ENCODE data around the gene HEATR5A.

Gene HEATR5A

DNA sequence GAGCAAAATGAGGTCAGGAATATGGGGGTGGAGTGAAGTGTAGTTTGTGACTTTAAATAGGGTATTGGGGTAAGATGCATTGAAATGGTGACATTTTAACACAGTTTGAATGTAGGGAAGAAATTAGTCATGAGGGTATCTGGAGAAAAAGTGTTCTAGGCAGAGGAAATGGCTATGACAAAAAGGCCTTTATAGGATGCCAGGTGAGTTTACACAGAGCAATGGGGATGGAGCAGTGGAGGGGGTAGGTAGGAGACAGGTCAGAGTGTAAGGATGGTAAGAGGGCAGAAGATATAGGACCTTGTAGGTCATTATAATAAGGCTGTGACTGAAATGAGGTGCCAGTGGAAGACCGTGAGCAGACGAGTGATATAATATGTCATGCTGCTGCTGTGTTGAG lies 30.4 kb downstream of the HEATR5A start:
- Histone ChIP-seq H2AK5ac (ENCODE audit: low read depth, low read length) (no peak overlapping the region), H4K91ac (ENCODE audit: low read depth, low read length, poor library complexity) (no peak overlapping the region), H3K9me3 (replicated peaks in 1 of 2; ENCODE audit: control insufficient read depth in 2 of 2, insufficient read depth in 1 of 2, low read depth in 1 of 2, low read length in 2 of 2) (no peaks in the 10 kb centered on the region), H3K27me3 (ENCODE audit: control insufficient read depth in 3 of 3, insufficient read depth in 3 of 3, low read depth in 1 of 3, low read length in 3 of 3) (no peaks in the 10 kb centered on the region), H3K4me3 (ENCODE audit: low read length in 2 of 2) (no peak overlapping the region), H2BK5ac (ENCODE audit: low read length) (no peak overlapping the region), H3K14ac (ENCODE audit: low read length) (no peak overlapping the region), H2BK120ac (ENCODE audit: low read depth, low read length) (no peak overlapping the region), H4K8ac (ENCODE audit: low read depth, low read length) (no peak overlapping the region), H3K4me1 (ENCODE audit: control insufficient read depth in 2 of 2, insufficient read depth in 1 of 2, low read depth in 1 of 2, low read length in 2 of 2) (peaks cover 0 to 3% of the 10 kb centered on the region in 2 donors), H2BK15ac (ENCODE audit: low read length) (no peak overlapping the region), H3K27ac (replicated peaks; ENCODE audit: low read length) (no peak overlapping the region), H3K9ac (ENCODE audit: low read depth, low read length, poor library complexity) (no peak overlapping the region), H3K4ac (ENCODE audit: low read length) (no peak overlapping the region), H3K79me1 (ENCODE audit: low read depth, low read length) (no peaks in the 10 kb centered on the region), H2AFZ (ENCODE audit: low read length) (no peak overlapping the region), H3K4me2 (ENCODE audit: insufficient read depth, low read length, poor library complexity, severe bottlenecking) (no peak overlapping the region), H3K23ac (ENCODE audit: low read depth, low read length, poor library complexity) (no peak overlapping the region), H2BK12ac (ENCODE audit: low read length) (no peak overlapping the region), H3K18ac (ENCODE audit: low read length) (no peak overlapping the region), H3K36me3 (replicated peaks in 1 of 2; ENCODE audit: control insufficient read depth in 2 of 2, insufficient read depth in 2 of 2, low read length in 2 of 2) (peaks cover 0 to 11% of the 10 kb centered on the region in 2 donors)
- no peak for DNase-seq (ENCODE audit: low spot score)
- no CpG with 5 or more reads among the region's 2 CpGs for WGBS, 2 donors (ENCODE audit: extremely low coverage in 2 of 2, insufficient read length in 2 of 2, insufficient replicate concordance in 1 of 2)

DNA sequence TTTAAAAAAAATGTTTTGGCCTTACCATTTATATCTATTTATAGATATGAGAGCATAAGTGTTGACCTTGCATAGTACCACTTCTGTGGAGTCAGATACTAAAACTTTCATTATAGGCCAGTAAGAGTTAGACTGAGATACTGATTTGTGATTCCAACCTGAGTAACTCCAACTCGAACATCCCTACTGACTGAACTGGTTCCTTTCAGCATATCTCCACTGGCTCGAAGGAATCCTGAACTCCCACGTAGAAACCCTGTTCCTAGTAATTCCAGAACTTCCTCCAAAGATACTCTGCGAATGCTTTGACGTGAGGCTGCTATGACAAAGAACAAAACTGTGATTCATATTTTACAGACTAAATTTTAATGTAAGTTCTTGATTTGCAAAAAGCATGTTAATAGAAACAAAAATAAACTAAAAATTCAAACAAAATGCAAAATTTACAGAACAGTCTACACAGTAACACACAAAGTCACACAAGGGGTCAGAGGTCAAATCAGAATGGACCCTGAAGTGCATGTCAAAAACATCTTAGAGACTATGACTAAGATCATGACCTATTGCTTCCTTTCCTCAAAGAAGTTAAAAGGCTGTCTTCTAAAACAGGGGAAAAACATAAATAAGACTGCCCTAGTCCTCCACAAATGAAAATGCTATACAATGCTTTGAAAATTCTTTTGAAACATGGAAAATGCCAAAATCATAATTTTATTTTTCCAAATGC lies 31.5 kb downstream of the HEATR5A start:
- H3K27ac ChIP-seq (replicated peaks; ENCODE audit: low read length) = no peak overlapping the region
- WGBS, 2 donors (ENCODE audit: extremely low coverage in 2 of 2, insufficient read length in 2 of 2, insufficient replicate concordance in 1 of 2) = no CpG with 5 or more reads among the region's 5 CpGs
- no peak overlapping the region for H2AK5ac ChIP-seq (ENCODE audit: low read depth, low read length)
- H3K4me3 ChIP-seq (ENCODE audit: low read length in 2 of 2) = no peak overlapping the region
- H3K4me1 ChIP-seq (ENCODE audit: control insufficient read depth in 2 of 2, insufficient read depth in 1 of 2, low read depth in 1 of 2, low read length in 2 of 2) = peaks cover 0 to 3% of the 10 kb centered on the region in 2 donors
- no peaks in the 10 kb centered on the region for H3K27me3 ChIP-seq (ENCODE audit: control insufficient read depth in 3 of 3, insufficient read depth in 3 of 3, low read depth in 1 of 3, low read length in 3 of 3)
- no peak overlapping the region for H3K9ac ChIP-seq (ENCODE audit: low read depth, low read length, poor library complexity)
- H3K9me3 ChIP-seq (replicated peaks in 1 of 2; ENCODE audit: control insufficient read depth in 2 of 2, insufficient read depth in 1 of 2, low read depth in 1 of 2, low read length in 2 of 2) = no peaks in the 10 kb centered on the region
- no peak overlapping the region for H3K23ac ChIP-seq (ENCODE audit: low read depth, low read length, poor library complexity)
- H3K4ac ChIP-seq (ENCODE audit: low read length) = no peak overlapping the region
- no peak overlapping the region for H2BK5ac ChIP-seq (ENCODE audit: low read length)
- H2BK12ac ChIP-seq (ENCODE audit: low read length) = no peak overlapping the region
- H3K14ac ChIP-seq (ENCODE audit: low read length) = no peak overlapping the region
- no peaks in the 10 kb centered on the region for H3K79me1 ChIP-seq (ENCODE audit: low read depth, low read length)
- H3K18ac ChIP-seq (ENCODE audit: low read length) = no peak overlapping the region
- H2AFZ ChIP-seq (ENCODE audit: low read length) = no peak overlapping the region
- H2BK15ac ChIP-seq (ENCODE audit: low read length) = no peak overlapping the region
- H4K91ac ChIP-seq (ENCODE audit: low read depth, low read length, poor library complexity) = no peak overlapping the region
- H2BK120ac ChIP-seq (ENCODE audit: low read depth, low read length) = no peak overlapping the region
- DNase-seq (ENCODE audit: low spot score) = no peak
- no peak overlapping the region for H4K8ac ChIP-seq (ENCODE audit: low read depth, low read length)
- H3K4me2 ChIP-seq (ENCODE audit: insufficient read depth, low read length, poor library complexity, severe bottlenecking) = no peak overlapping the region
- H3K36me3 ChIP-seq (replicated peaks in 1 of 2; ENCODE audit: control insufficient read depth in 2 of 2, insufficient read depth in 2 of 2, low read length in 2 of 2) = peaks cover 0 to 11% of the 10 kb centered on the region in 2 donors

GRCh38 chr14:31387091-31387490 lies 33.3 kb downstream of the HEATR5A start:
- H2BK15ac ChIP-seq (ENCODE audit: low read length) = no peak overlapping the region
- no CpG with 5 or more reads among the region's 7 CpGs for WGBS, 2 donors (ENCODE audit: extremely low coverage in 2 of 2, insufficient read length in 2 of 2, insufficient replicate concordance in 1 of 2)
- H3K4me3 ChIP-seq (ENCODE audit: low read length in 2 of 2) = no peak overlapping the region

GRCh38 chr14:31386271-31386670 lies 34.1 kb downstream of the HEATR5A start:
- no peak overlapping the region for H2BK120ac ChIP-seq (ENCODE audit: low read depth, low read length)
- no CpG with 5 or more reads among the region's 5 CpGs for WGBS, 2 donors (ENCODE audit: extremely low coverage in 2 of 2, insufficient read length in 2 of 2, insufficient replicate concordance in 1 of 2)

More at GRCh38 chr14:31387091-31387490, 33.3 kb downstream of the HEATR5A start:
- H4K8ac ChIP-seq (ENCODE audit: low read depth, low read length) = no peak overlapping the region
- no peak overlapping the region for H2AFZ ChIP-seq (ENCODE audit: low read length)
- H3K18ac ChIP-seq (ENCODE audit: low read length) = no peak overlapping the region
- no peak overlapping the region for H3K27ac ChIP-seq (replicated peaks; ENCODE audit: low read length)
- H3K4me2 ChIP-seq (ENCODE audit: insufficient read depth, low read length, poor library complexity, severe bottlenecking) = no peak overlapping the region
- H3K4ac ChIP-seq (ENCODE audit: low read length) = no peak overlapping the region
- H2BK12ac ChIP-seq (ENCODE audit: low read length) = no peak overlapping the region
- no peak overlapping the region for H2AK5ac ChIP-seq (ENCODE audit: low read depth, low read length)
- peaks cover 3 to 21% of the 10 kb centered on the region in 2 donors for H3K36me3 ChIP-seq (replicated peaks in 1 of 2; ENCODE audit: control insufficient read depth in 2 of 2, insufficient read depth in 2 of 2, low read length in 2 of 2)
- H3K27me3 ChIP-seq (ENCODE audit: control insufficient read depth in 3 of 3, insufficient read depth in 3 of 3, low read depth in 1 of 3, low read length in 3 of 3) = no peaks in the 10 kb centered on the region
- no peak overlapping the region for H3K23ac ChIP-seq (ENCODE audit: low read depth, low read length, poor library complexity)
- no peak overlapping the region for H3K14ac ChIP-seq (ENCODE audit: low read length)
- H3K9ac ChIP-seq (ENCODE audit: low read depth, low read length, poor library complexity) = no peak overlapping the region
- no peaks in the 10 kb centered on the region for H3K79me1 ChIP-seq (ENCODE audit: low read depth, low read length)
- H3K4me1 ChIP-seq (ENCODE audit: control insufficient read depth in 2 of 2, insufficient read depth in 1 of 2, low read depth in 1 of 2, low read length in 2 of 2) = peaks cover 0 to 3% of the 10 kb centered on the region in 2 donors
- no peak overlapping the region for H2BK120ac ChIP-seq (ENCODE audit: low read depth, low read length)
- DNase-seq (ENCODE audit: low spot score) = no peak
- H4K91ac ChIP-seq (ENCODE audit: low read depth, low read length, poor library complexity) = no peak overlapping the region
- H2BK5ac ChIP-seq (ENCODE audit: low read length) = no peak overlapping the region
- H3K9me3 ChIP-seq (replicated peaks in 1 of 2; ENCODE audit: control insufficient read depth in 2 of 2, insufficient read depth in 1 of 2, low read depth in 1 of 2, low read length in 2 of 2) = no peaks in the 10 kb centered on the region

More at GRCh38 chr14:31386271-31386670, 34.1 kb downstream of the HEATR5A start:
- Histone ChIP-seq H3K9me3 (replicated peaks in 1 of 2; ENCODE audit: control insufficient read depth in 2 of 2, insufficient read depth in 1 of 2, low read depth in 1 of 2, low read length in 2 of 2) (no peaks in the 10 kb centered on the region), H3K4ac (ENCODE audit: low read length) (no peak overlapping the region), H2AK5ac (ENCODE audit: low read depth, low read length) (no peak overlapping the region), H3K27me3 (ENCODE audit: control insufficient read depth in 3 of 3, insufficient read depth in 3 of 3, low read depth in 1 of 3, low read length in 3 of 3) (no peaks in the 10 kb centered on the region), H3K18ac (ENCODE audit: low read length) (no peak overlapping the region), H3K4me2 (ENCODE audit: insufficient read depth, low read length, poor library complexity, severe bottlenecking) (no peak overlapping the region), H3K23ac (ENCODE audit: low read depth, low read length, poor library complexity) (no peak overlapping the region), H2BK5ac (ENCODE audit: low read length) (no peak overlapping the region), H4K8ac (ENCODE audit: low read depth, low read length) (no peak overlapping the region), H3K9ac (ENCODE audit: low read depth, low read length, poor library complexity) (no peak overlapping the region), H2AFZ (ENCODE audit: low read length) (no peak overlapping the region), H3K4me3 (ENCODE audit: low read length in 2 of 2) (no peak overlapping the region), H3K4me1 (ENCODE audit: control insufficient read depth in 2 of 2, insufficient read depth in 1 of 2, low read depth in 1 of 2, low read length in 2 of 2) (peaks cover 0 to 3% of the 10 kb centered on the region in 2 donors), H2BK12ac (ENCODE audit: low read length) (no peak overlapping the region), H3K14ac (ENCODE audit: low read length) (no peak overlapping the region), H3K36me3 (replicated peaks in 1 of 2; ENCODE audit: control insufficient read depth in 2 of 2, insufficient read depth in 2 of 2, low read length in 2 of 2) (peaks cover 3 to 27% of the 10 kb centered on the region in 2 donors), H3K79me1 (ENCODE audit: low read depth, low read length) (no peaks in the 10 kb centered on the region), H4K91ac (ENCODE audit: low read depth, low read length, poor library complexity) (no peak overlapping the region), H3K27ac (replicated peaks; ENCODE audit: low read length) (no peak overlapping the region), H2BK15ac (ENCODE audit: low read length) (no peak overlapping the region)
- DNase-seq (ENCODE audit: low spot score) = no peak

Data from neuronal stem cell (in vitro differentiated cells).